K562 (cell line): Measurements from ENCODE around the gene NEK5. TPM values are rescaled to one million over a fixed set of nuclear protein-coding genes. Genes with fewer than 3 reads are reported as not detected.

Source experiments
- ARID1B ChIP-seq: fragments of 450-650 bp; IDR thresholded peaks from 2 replicates; pipeline ENCODE4 v1.6.1; 2016; ENCODE audit warnings: antibody characterized with exemption, mild to moderate bottlenecking, inconsistent platforms
- CBFA2T3 ChIP-seq: fragments of 450-650 bp; IDR thresholded peaks from 2 replicates; pipeline ENCODE4 v1.6.1; 2017
- DPF2 ChIP-seq: fragments of 450-650 bp; IDR thresholded peaks from 2 replicates; pipeline ENCODE4 v1.6.1; 2016
- FOXK2 ChIP-seq, 2 experiments: fragments of 450-650 bp; IDR thresholded peaks in 1 of 2; conservative IDR thresholded peaks in 1 of 2; 2 replicates each; pipeline ENCODE4 v1.6.1; 2016; ENCODE audit warnings: low read depth in 2 of 2, mild to moderate bottlenecking in 1 of 2
- NCOR1 ChIP-seq: fragments of 450-650 bp; IDR thresholded peaks from 2 replicates; pipeline ENCODE4 v1.6.1; 2016; ENCODE audit warnings: mild to moderate bottlenecking, moderate library complexity
- RCOR1 ChIP-seq, 2 experiments: IDR thresholded peaks; 2 replicates each; pipeline ENCODE4 v1.6.1; 2012; ENCODE audit warnings: low read depth in 2 of 2, low read length in 2 of 2, borderline replicate concordance in 1 of 2, improper control_type of control experiment in 1 of 2
- SMARCA4 ChIP-seq: fragments of 450-650 bp; IDR thresholded peaks from 2 replicates; pipeline ENCODE4 v1.6.1; 2016
- SMARCE1 ChIP-seq: fragments of 450-650 bp; IDR thresholded peaks from 2 replicates; pipeline ENCODE4 v1.7.1; 2016; ENCODE audit warnings: mild to moderate bottlenecking
- SOX6 ChIP-seq: fragments of 450-650 bp; IDR thresholded peaks from 2 replicates; pipeline ENCODE4 v1.6.1; 2014; ENCODE audit warnings: mild to moderate bottlenecking
- TAL1 ChIP-seq: fragments of 450-650 bp; IDR thresholded peaks from 2 replicates; pipeline ENCODE4 v1.6.1; 2016; ENCODE audit warnings: mild to moderate bottlenecking
- TCF3 ChIP-seq: sonication (generic); formaldehyde crosslinking; IDR thresholded peaks from 2 replicates; pipeline ENCODE4 v1.4.0; 2020; ENCODE audit warnings: mild to moderate bottlenecking, missing genetic modification reagents
- TEAD4 ChIP-seq, 2 experiments: sonication (generic) in 1 of 2; formaldehyde crosslinking in 1 of 2; IDR thresholded peaks; 2 replicates each; pipeline versions ENCODE4 v1.6.1 to v1.8.0; 2012 to 2022; ENCODE audit warnings: borderline replicate concordance in 1 of 2, inconsistent platforms in 1 of 2, low read length in 1 of 2, mild to moderate bottlenecking in 1 of 2, missing genetic modification reagents in 1 of 2
- TRIM24 ChIP-seq, 2 experiments: fragments of 450-650 bp; IDR thresholded peaks; 2 replicates each; pipeline ENCODE4 v1.6.1; 2016
- polyA plus RNA-seq, 8 experiments: library from polyadenylated mRNA; depleted of rRNA in 4 of 8; stranded (reverse) in 5 of 8; unstranded in 3 of 8; fragments of >200 nt; fragmentation: Nextera tagmentation in 2 of 8; fragmentation: Illumina TruSeq in 1 of 8; extraction: Ambion mirVana in 2 of 8; extraction: Trizol in 1 of 8; gene quantifications; 2 replicates each; pipeline versions ENCODE4 v1.2.1 to v1.2.3, GENCODE V29; 2011 to 2014; ENCODE audit warnings: inconsistent platforms in 1 of 8, missing spikeins in 1 of 8
- total RNA-seq, 7 experiments: library from RNA; depleted of rRNA in 6 of 7; stranded (reverse); fragments of >200 nt in 6 of 7; fragmentation: Illumina TruSeq in 2 of 7; extraction: Trizol in 2 of 7; gene quantifications; 2 replicates each; pipeline versions ENCODE4 v1.2.1 to v1.2.3, GENCODE V29; 2011 to 2021; ENCODE audit warnings: low replicate concordance in 1 of 7
- TF ChIP-seq, protein P1 (sequence below): fragments of 200-600 bp; sonication (generic); IDR thresholded peaks from one replicate; pipeline ENCODE4 v1.6.1; 2012; ENCODE audit warnings: mild to moderate bottlenecking, low read depth, low read length, inconsistent platforms

NEK5 gene
- total and polyA plus RNA-seq, 9 of the 15 experiments (the other 6 are each of a cell fraction or from before 2014, with no cell fraction given): 0.09 to 0.44 (median 0.33) TPM

DNA sequence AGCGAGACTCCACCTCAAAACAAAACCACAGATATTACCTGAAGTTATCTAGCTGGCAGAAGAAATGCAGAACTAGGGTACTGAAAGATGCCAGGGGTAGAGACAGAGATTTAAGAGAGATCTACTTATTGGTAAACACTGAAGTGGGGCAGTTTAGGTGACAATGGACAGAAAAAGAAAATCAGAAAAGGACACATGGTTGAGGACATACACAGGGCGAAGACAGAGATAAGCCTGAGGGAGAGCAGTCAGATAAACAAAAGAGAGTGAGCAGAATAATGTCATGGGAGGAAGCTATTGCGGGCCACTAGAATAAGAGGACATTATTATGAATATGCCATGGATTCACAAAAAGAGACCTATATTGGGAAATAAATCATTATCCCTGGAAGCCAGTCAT is 3.3 kb downstream of the NEK5 start (continued):
- TF ChIP-seq, protein P1, sequence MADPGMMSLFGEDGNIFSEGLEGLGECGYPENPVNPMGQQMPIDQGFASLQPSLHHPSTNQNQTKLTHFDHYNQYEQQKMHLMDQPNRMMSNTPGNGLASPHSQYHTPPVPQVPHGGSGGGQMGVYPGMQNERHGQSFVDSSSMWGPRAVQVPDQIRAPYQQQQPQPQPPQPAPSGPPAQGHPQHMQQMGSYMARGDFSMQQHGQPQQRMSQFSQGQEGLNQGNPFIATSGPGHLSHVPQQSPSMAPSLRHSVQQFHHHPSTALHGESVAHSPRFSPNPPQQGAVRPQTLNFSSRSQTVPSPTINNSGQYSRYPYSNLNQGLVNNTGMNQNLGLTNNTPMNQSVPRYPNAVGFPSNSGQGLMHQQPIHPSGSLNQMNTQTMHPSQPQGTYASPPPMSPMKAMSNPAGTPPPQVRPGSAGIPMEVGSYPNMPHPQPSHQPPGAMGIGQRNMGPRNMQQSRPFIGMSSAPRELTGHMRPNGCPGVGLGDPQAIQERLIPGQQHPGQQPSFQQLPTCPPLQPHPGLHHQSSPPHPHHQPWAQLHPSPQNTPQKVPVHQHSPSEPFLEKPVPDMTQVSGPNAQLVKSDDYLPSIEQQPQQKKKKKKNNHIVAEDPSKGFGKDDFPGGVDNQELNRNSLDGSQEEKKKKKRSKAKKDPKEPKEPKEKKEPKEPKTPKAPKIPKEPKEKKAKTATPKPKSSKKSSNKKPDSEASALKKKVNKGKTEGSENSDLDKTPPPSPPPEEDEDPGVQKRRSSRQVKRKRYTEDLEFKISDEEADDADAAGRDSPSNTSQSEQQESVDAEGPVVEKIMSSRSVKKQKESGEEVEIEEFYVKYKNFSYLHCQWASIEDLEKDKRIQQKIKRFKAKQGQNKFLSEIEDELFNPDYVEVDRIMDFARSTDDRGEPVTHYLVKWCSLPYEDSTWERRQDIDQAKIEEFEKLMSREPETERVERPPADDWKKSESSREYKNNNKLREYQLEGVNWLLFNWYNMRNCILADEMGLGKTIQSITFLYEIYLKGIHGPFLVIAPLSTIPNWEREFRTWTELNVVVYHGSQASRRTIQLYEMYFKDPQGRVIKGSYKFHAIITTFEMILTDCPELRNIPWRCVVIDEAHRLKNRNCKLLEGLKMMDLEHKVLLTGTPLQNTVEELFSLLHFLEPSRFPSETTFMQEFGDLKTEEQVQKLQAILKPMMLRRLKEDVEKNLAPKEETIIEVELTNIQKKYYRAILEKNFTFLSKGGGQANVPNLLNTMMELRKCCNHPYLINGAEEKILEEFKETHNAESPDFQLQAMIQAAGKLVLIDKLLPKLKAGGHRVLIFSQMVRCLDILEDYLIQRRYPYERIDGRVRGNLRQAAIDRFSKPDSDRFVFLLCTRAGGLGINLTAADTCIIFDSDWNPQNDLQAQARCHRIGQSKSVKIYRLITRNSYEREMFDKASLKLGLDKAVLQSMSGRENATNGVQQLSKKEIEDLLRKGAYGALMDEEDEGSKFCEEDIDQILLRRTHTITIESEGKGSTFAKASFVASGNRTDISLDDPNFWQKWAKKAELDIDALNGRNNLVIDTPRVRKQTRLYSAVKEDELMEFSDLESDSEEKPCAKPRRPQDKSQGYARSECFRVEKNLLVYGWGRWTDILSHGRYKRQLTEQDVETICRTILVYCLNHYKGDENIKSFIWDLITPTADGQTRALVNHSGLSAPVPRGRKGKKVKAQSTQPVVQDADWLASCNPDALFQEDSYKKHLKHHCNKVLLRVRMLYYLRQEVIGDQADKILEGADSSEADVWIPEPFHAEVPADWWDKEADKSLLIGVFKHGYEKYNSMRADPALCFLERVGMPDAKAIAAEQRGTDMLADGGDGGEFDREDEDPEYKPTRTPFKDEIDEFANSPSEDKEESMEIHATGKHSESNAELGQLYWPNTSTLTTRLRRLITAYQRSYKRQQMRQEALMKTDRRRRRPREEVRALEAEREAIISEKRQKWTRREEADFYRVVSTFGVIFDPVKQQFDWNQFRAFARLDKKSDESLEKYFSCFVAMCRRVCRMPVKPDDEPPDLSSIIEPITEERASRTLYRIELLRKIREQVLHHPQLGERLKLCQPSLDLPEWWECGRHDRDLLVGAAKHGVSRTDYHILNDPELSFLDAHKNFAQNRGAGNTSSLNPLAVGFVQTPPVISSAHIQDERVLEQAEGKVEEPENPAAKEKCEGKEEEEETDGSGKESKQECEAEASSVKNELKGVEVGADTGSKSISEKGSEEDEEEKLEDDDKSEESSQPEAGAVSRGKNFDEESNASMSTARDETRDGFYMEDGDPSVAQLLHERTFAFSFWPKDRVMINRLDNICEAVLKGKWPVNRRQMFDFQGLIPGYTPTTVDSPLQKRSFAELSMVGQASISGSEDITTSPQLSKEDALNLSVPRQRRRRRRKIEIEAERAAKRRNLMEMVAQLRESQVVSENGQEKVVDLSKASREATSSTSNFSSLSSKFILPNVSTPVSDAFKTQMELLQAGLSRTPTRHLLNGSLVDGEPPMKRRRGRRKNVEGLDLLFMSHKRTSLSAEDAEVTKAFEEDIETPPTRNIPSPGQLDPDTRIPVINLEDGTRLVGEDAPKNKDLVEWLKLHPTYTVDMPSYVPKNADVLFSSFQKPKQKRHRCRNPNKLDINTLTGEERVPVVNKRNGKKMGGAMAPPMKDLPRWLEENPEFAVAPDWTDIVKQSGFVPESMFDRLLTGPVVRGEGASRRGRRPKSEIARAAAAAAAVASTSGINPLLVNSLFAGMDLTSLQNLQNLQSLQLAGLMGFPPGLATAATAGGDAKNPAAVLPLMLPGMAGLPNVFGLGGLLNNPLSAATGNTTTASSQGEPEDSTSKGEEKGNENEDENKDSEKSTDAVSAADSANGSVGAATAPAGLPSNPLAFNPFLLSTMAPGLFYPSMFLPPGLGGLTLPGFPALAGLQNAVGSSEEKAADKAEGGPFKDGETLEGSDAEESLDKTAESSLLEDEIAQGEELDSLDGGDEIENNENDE: no peak
- TF ChIP-seq NCOR1: 0 out of 2 replicates have a peak, but pooled peaks have one; percentile 31
- TF ChIP-seq ARID1B: peak; percentile 76
- 0 out of 4 replicates have a peak, but pooled peaks of 1 of the 2 experiments have one; percentile 23 for TF ChIP-seq TRIM24 (IDR thresholded peaks at IDR 0.05)
- TF ChIP-seq TEAD4 (IDR thresholded peaks at IDR 0.05; ENCODE audit: low read length): peak; percentile 36; the same call in 1 of the 2 replicates
- TF ChIP-seq TEAD4 (CRISPR knock-in tag; IDR thresholded peaks at IDR 0.05; ENCODE audit: borderline replicate concordance): no peak
- TF ChIP-seq SMARCA4: peak; percentile 54; the same call in 1 of the 2 replicates
- TF ChIP-seq RCOR1 (IDR thresholded peaks at IDR 0.05; ENCODE audit: borderline replicate concordance in 1 of 2, low read depth in 2 of 2, low read length in 2 of 2): 0 out of 4 replicates have a peak, but pooled peaks of 1 of the 2 experiments have one; percentile 37
- TF ChIP-seq FOXK2 (conservative IDR thresholded peaks at IDR 0.05 in 1 of 2, IDR thresholded peaks at IDR 0.05 in 1 of 2; ENCODE audit: low read depth in 2 of 2): 0 out of 4 replicates have a peak, but pooled peaks have one; percentile 22 to 43
- TF ChIP-seq SOX6: peak; percentile 61
- TF ChIP-seq DPF2: peak; percentile 57
- peak; percentile 76 for TF ChIP-seq CBFA2T3
- TF ChIP-seq TCF3 (CRISPR knock-in tag): peak; percentile 55
- TF ChIP-seq SMARCE1: 0 out of 2 replicates have a peak, but pooled peaks have one; percentile 23
- TF ChIP-seq TAL1: peak; percentile 54
- TF ChIP-seq, all 486 proteins: peak for 20
